Fibroblast of lung (primary cell): ENCODE measurements around the gene COL11A1. TPM values are rescaled to one million over a fixed set of nuclear protein-coding genes. Genes with fewer than 3 reads are reported as not detected.

ENCODE experiments used
- DNase-seq, 2 donors: peaks; one replicate each; pipeline versions ENCODE4 v3.0.0 to v3.0.0-alpha.2; 2010; ENCODE audit warnings: low read depth in 2 of 2
- H2AFZ ChIP-seq: 2 replicates; pipeline ENCODE4 v1.5.1; 2012; ENCODE audit warnings: low read length, control low read depth, inconsistent platforms
- H3K27ac ChIP-seq: 2 replicates; pipeline ENCODE4 v1.5.1; 2011; ENCODE audit warnings: low read length, control low read depth; ENCODE audit not compliant: insufficient read depth
- H3K27me3 ChIP-seq: 2 replicates; pipeline ENCODE4 v1.5.1; 2011; ENCODE audit warnings: mild to moderate bottlenecking, low read length; ENCODE audit not compliant: control insufficient read depth, insufficient read depth
- H3K36me3 ChIP-seq: 2 replicates; pipeline ENCODE4 v1.5.1; 2011; ENCODE audit warnings: low read length; ENCODE audit not compliant: control insufficient read depth, insufficient read depth
- H3K4me1 ChIP-seq: 2 replicates; pipeline ENCODE4 v1.5.1; 2011; ENCODE audit warnings: low read length; ENCODE audit not compliant: control insufficient read depth, insufficient read depth; ENCODE audit errors: extremely low read depth
- H3K4me2 ChIP-seq: 2 replicates; pipeline ENCODE4 v1.5.1; 2011; ENCODE audit warnings: low read length, control low read depth; ENCODE audit not compliant: insufficient read depth; ENCODE audit errors: extremely low read depth
- H3K4me3 ChIP-seq, 4 experiments: fragments of 200-600 bp in 1 of 4; sonication (generic) in 1 of 4; replicated peaks in 1 of 4; 2 replicates each; pipeline ENCODE4 v1.5.1; 2011 to 2016; ENCODE audit warnings: low read length in 4 of 4, low read depth in 3 of 4, mild to moderate bottlenecking in 3 of 4, control low read depth in 2 of 4, inconsistent platforms in 1 of 4, mixed read lengths in 1 of 4; ENCODE audit not compliant: insufficient read depth in 1 of 4; ENCODE audit errors: control extremely low read depth in 1 of 4
- H3K79me2 ChIP-seq: 2 replicates; pipeline ENCODE4 v1.5.1; 2012; ENCODE audit warnings: mild to moderate bottlenecking, low read length, inconsistent platforms; ENCODE audit not compliant: control insufficient read depth, insufficient read depth
- H3K9ac ChIP-seq: 2 replicates; pipeline ENCODE4 v1.5.1; 2011; ENCODE audit warnings: mild to moderate bottlenecking, low read length, control low read depth; ENCODE audit not compliant: insufficient read depth
- H3K9me3 ChIP-seq: 2 replicates; pipeline ENCODE4 v1.5.1; 2012; ENCODE audit warnings: low read depth, low read length; ENCODE audit not compliant: control insufficient read depth, insufficient read depth
- H4K20me1 ChIP-seq: 2 replicates; pipeline ENCODE4 v1.5.1; 2011; ENCODE audit warnings: low read length; ENCODE audit not compliant: control insufficient read depth, insufficient read depth; ENCODE audit errors: extremely low read depth
- CTCF ChIP-seq, 2 donors: IDR thresholded peaks in 1 of 2; conservative IDR thresholded peaks in 1 of 2; 1 replicate in 1 of 2; 2 replicates in 1 of 2; pipeline ENCODE4 v1.5.1; 2011 to 2012; ENCODE audit warnings: low read length in 2 of 2, control low read depth in 1 of 2, inconsistent platforms in 1 of 2, low read depth in 1 of 2, mild to moderate bottlenecking in 1 of 2
- EZH2 ChIP-seq: IDR thresholded peaks from 2 replicates; pipeline ENCODE4 v1.5.1; 2012; ENCODE audit warnings: low read length, control low read depth, mild to moderate bottlenecking; ENCODE audit errors: missing control alignments
- polyA plus RNA-seq, 2 donors: library from polyadenylated mRNA; depleted of rRNA in 1 of 2; stranded (reverse) in 1 of 2; unstranded in 1 of 2; fragments of >200 nt; gene quantifications; 2 replicates each; pipeline ENCODE4 v1.2.1, GENCODE V29; 2011 to 2012; ENCODE audit warnings: missing spikeins in 1 of 2
- total RNA-seq: library from RNA; depleted of rRNA; stranded (reverse); fragments of >200 nt; gene quantifications from 2 replicates; pipeline ENCODE4 v1.2.1, GENCODE V29; 2014

The COL11A1 gene
- total and polyA plus RNA-seq, 2 donors (not counting 1 experiment from before 2014, with no cell fraction given), result 2.6 to 8.9 TPM

DNA sequence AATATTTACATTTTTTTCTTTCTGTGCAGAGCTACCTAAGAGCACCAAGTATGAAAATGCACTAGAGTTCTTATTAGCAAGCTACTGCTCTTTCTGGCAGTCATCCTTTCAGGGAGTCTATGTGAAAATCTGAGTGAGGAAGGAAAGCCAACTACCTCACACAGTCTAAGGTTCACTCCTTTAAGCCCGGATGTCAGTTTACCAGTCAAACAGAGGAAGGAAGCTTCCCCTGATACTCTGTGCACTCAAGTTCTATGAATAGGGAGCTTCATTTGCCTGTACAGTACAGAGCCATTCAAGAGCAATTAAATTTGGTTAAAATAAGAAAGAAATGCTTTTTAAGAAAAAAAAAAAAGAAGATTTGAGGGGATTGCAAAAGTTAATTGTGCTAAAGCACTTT lies 6.9 kb downstream of the COL11A1 start:
- Histone ChIP-seq H3K36me3 (no peaks in the 10 kb centered on the region), H4K20me1 (no peaks in the 10 kb centered on the region)

DNA sequence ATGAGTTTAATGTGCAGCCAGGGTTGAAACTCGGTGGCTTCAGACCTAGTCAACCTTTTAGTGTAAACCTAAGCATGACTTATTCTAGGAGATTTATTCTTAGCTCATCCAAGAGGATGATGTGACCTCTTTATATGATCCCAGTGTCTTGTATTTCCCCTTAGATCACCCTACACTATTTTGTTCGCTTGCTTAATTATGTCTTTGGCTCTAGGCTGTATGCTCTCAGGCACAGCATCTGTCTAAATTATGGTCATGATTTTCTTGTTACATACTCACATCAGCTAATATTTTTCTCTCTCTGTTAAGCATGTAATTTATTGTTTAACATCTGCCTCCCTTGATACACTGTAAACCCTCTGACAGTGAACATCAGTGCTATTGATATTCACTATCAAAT lies 19.1 kb downstream of the COL11A1 start:
- H3K36me3 ChIP-seq, result no peaks in the 10 kb centered on the region
- no peaks in the 10 kb centered on the region for H3K27me3 ChIP-seq
- H3K9me3 ChIP-seq, result no peaks in the 10 kb centered on the region
- H3K4me2 ChIP-seq, result no peak overlapping the region
- H3K4me1 ChIP-seq, result no peaks in the 10 kb centered on the region
- H3K27ac ChIP-seq, result no peak overlapping the region
- no peak overlapping the region for H3K4me3 ChIP-seq
- TF ChIP-seq EZH2, result no peak
- no peak for TF ChIP-seq CTCF (conservative IDR thresholded peaks at IDR 0.05 in 1 of 2, IDR thresholded peaks at IDR 0.05 in 1 of 2; ENCODE audit: low read depth in 1 of 2, low read length in 2 of 2)
- no peak overlapping the region for H3K9ac ChIP-seq
- no peak overlapping the region for H2AFZ ChIP-seq
- H3K79me2 ChIP-seq, result no peaks in the 10 kb centered on the region
- no peaks in the 10 kb centered on the region for H4K20me1 ChIP-seq
- no peak for DNase-seq

More for the DNA sequence above, 6.9 kb downstream of the COL11A1 start:
- Histone ChIP-seq H3K27me3 (no peaks in the 10 kb centered on the region), H3K4me1 (no peaks in the 10 kb centered on the region), H3K9ac (no peak overlapping the region), H3K4me2 (no peak overlapping the region), H3K79me2 (no peaks in the 10 kb centered on the region), H2AFZ (no peak overlapping the region), H3K4me3 (no peak overlapping the region), H3K9me3 (no peaks in the 10 kb centered on the region), H3K27ac (no peak overlapping the region)
- DNase-seq, result no peak
- no peak for TF ChIP-seq CTCF (conservative IDR thresholded peaks at IDR 0.05 in 1 of 2, IDR thresholded peaks at IDR 0.05 in 1 of 2; ENCODE audit: low read depth in 1 of 2, low read length in 2 of 2)
- no peak for TF ChIP-seq EZH2

DNA sequence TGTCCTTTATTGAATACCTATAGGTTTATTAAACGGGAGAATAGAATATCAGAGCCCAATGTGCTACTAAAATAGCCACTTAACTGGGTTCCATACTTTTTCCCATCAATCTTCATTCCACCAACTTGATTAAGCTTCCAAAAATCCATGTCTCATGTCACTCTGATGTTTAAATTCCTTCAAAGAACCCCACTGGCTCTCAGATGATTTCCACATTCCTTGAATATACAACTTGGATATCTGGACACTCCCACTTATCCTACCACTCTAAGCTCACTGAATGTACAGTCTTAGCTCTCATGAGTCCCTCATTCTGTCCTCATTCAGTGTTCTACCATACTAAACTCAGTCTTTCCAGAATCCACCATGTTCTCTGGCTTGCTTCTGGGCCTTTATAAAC lies 21.1 kb downstream of the COL11A1 start:
- H3K4me3 ChIP-seq, result no peak overlapping the region
- no peaks in the 10 kb centered on the region for H3K4me1 ChIP-seq
- H3K9ac ChIP-seq, result no peak overlapping the region
- no peaks in the 10 kb centered on the region for H3K79me2 ChIP-seq
- no peaks in the 10 kb centered on the region for H4K20me1 ChIP-seq
- H3K27ac ChIP-seq, result no peak overlapping the region
- DNase-seq, result no peak
- no peaks in the 10 kb centered on the region for H3K9me3 ChIP-seq
- no peak overlapping the region for H2AFZ ChIP-seq
- no peak for TF ChIP-seq EZH2
- no peak for TF ChIP-seq CTCF (conservative IDR thresholded peaks at IDR 0.05 in 1 of 2, IDR thresholded peaks at IDR 0.05 in 1 of 2; ENCODE audit: low read depth in 1 of 2, low read length in 2 of 2)
- H3K4me2 ChIP-seq, result no peak overlapping the region
- H3K36me3 ChIP-seq, result no peaks in the 10 kb centered on the region
- no peaks in the 10 kb centered on the region for H3K27me3 ChIP-seq
